SK-N-SH treated with all-trans-retinoic acid at 6 μM for 48 hours (cell line): ENCODE measurements around the gene FOXN4.

ENCODE experiments used
- ARNTL ChIP-seq: fragments of 450-650 bp; formaldehyde crosslinking; IDR thresholded peaks from 2 replicates; pipeline ENCODE4 v1.5.0; 2020; ENCODE audit warnings: low read depth, mild to moderate bottlenecking, moderate library complexity, borderline replicate concordance
- PPARA ChIP-seq: fragments of 250-450 bp; sonication (Bioruptor Pico); IDR thresholded peaks from 2 replicates; pipeline ENCODE4 v1.5.0; 2020; ENCODE audit warnings: mild to moderate bottlenecking, borderline replicate concordance
- ZNF565 ChIP-seq: fragments of 450-650 bp; formaldehyde crosslinking; conservative IDR thresholded peaks from 2 replicates; pipeline ENCODE4 v1.5.0; 2020; ENCODE audit warnings: low read depth, mild to moderate bottlenecking, moderate library complexity
- TF ChIP-seq, protein P1 (sequence below): fragments of 250-450 bp; sonication (Bioruptor Pico); IDR thresholded peaks from 2 replicates; pipeline ENCODE4 v1.8.0; 2020; ENCODE audit warnings: mild to moderate bottlenecking, moderate library complexity, borderline replicate concordance

DNA sequence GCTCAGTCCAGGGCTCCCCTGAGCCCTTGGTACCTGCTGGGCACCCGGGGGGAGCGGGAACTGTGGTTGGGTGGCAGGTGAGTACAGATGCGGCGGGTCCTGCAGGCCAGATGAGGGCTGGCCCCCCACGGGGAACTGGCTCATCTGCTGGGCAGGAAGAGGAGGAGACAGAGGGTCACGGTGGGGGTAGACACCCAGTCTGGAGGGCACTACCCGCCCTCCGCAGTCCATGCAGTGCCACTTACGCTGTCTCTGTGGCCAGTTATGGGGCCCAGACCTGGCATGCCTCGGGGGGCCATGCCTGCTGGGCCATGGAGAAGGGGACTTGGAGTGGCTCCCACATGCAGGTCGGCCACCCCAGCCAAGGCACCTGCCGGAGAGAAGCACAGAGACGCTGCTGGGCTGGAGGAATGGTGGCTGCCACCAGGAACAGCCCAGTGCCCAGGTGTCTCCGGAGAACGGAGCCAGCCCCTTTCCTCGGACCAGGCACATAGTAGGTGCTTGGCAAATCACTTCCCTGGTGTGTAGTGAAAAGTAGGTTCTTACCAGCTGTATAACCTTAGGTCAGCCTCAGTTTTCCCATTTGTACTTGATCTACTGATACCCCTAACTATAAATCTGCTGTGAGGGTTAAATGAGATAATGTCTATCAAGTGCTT is 21.1 kb downstream of the FOXN4 start:
- no peak for TF ChIP-seq ZNF565
- TF ChIP-seq PPARA (CRISPR knock-in tag): no peak
- no peak for TF ChIP-seq ARNTL (CRISPR knock-in tag)
- TF ChIP-seq, protein P1, sequence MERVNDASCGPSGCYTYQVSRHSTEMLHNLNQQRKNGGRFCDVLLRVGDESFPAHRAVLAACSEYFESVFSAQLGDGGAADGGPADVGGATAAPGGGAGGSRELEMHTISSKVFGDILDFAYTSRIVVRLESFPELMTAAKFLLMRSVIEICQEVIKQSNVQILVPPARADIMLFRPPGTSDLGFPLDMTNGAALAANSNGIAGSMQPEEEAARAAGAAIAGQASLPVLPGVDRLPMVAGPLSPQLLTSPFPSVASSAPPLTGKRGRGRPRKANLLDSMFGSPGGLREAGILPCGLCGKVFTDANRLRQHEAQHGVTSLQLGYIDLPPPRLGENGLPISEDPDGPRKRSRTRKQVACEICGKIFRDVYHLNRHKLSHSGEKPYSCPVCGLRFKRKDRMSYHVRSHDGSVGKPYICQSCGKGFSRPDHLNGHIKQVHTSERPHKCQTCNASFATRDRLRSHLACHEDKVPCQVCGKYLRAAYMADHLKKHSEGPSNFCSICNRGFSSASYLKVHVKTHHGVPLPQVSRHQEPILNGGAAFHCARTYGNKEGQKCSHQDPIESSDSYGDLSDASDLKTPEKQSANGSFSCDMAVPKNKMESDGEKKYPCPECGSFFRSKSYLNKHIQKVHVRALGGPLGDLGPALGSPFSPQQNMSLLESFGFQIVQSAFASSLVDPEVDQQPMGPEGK (CRISPR knock-in tag): no peak
